ENCODE measurements around the gene TNKS2. TPM values are rescaled to one million over a fixed set of nuclear protein-coding genes. Genes with fewer than 3 reads are reported as not detected.

Gene TNKS2
- total RNA-seq, 1 donor from 2014 or later, result 53.4 TPM

- Histone ChIP-seq H4K20me1 (ENCODE audit: low read depth) (no peaks in the 10 kb centered on the region), H3K4me3 (no peak overlapping the region), H3K36me3 (no peaks in the 10 kb centered on the region), H3K9ac (no peak overlapping the region), H2AFZ (replicated peaks) (no peak overlapping the region), H3K27me3 (no peaks in the 10 kb centered on the region), H3F3A (ENCODE audit: low read depth) (peaks cover 5% of the 10 kb centered on the region), H3K27ac (no peak overlapping the region), H3K4me1 (no peaks in the 10 kb centered on the region), H3K9me3 (ENCODE audit: low read depth) (no peaks in the 10 kb centered on the region), H3K79me2 (ENCODE audit: low read depth) (no peaks in the 10 kb centered on the region), H3K4me2 (no peak overlapping the region)
- H3K27me3 Mint-ChIP-seq (ENCODE audit: insufficient read depth, low read depth), result peaks cover 2% of the 10 kb centered on the region
- no peaks in the 10 kb centered on the region for H3K36me3 Mint-ChIP-seq
- DNase-seq (ENCODE audit: low spot score), result no peak
- H3K27ac Mint-ChIP-seq, result no peak overlapping the region
- H3K4me1 Mint-ChIP-seq, result no peaks in the 10 kb centered on the region
- no peak overlapping the region for H3K4me3 Mint-ChIP-seq
- no peaks in the 10 kb centered on the region for H3K9me3 Mint-ChIP-seq
- TF ChIP-seq CTCF (IDR thresholded peaks at IDR 0.05) (no peak), EZH2 (IDR thresholded peaks at IDR 0.05) (no peak), EZH2phosphoT487 (IDR thresholded peaks at IDR 0.05) (no peak)
Measured at GRCh38 chr10:91771907-91772306, 26.3 kb upstream of the TNKS2 start.

GRCh38 chr10:91772461-91772860 is 25.8 kb upstream of the TNKS2 start:
- Histone ChIP-seq H3K9ac (no peak overlapping the region), H3K27ac (no peak overlapping the region), H3K4me2 (no peak overlapping the region), H2AFZ (replicated peaks) (no peak overlapping the region), H3K9me3 (ENCODE audit: low read depth) (no peaks in the 10 kb centered on the region), H3K79me2 (ENCODE audit: low read depth) (no peaks in the 10 kb centered on the region), H3K4me1 (no peaks in the 10 kb centered on the region), H3K4me3 (no peak overlapping the region), H3K36me3 (no peaks in the 10 kb centered on the region), H3K27me3 (no peaks in the 10 kb centered on the region), H3F3A (ENCODE audit: low read depth) (peaks cover 5% of the 10 kb centered on the region), H4K20me1 (ENCODE audit: low read depth) (no peaks in the 10 kb centered on the region)
- H3K27ac Mint-ChIP-seq, result no peak overlapping the region
- H3K4me3 Mint-ChIP-seq, result no peak overlapping the region
- H3K36me3 Mint-ChIP-seq, result no peaks in the 10 kb centered on the region
- TF ChIP-seq EZH2phosphoT487 (IDR thresholded peaks at IDR 0.05) (no peak), CTCF (IDR thresholded peaks at IDR 0.05) (no peak), EZH2 (IDR thresholded peaks at IDR 0.05) (no peak)
- DNase-seq (ENCODE audit: low spot score), result no peak
- H3K4me1 Mint-ChIP-seq, result no peaks in the 10 kb centered on the region
- no peaks in the 10 kb centered on the region for H3K9me3 Mint-ChIP-seq
- peaks cover 2% of the 10 kb centered on the region for H3K27me3 Mint-ChIP-seq (ENCODE audit: insufficient read depth, low read depth)

GRCh38 chr10:91772869-91773268 is 25.4 kb upstream of the TNKS2 start:
- peaks cover 2% of the 10 kb centered on the region for H3K27me3 Mint-ChIP-seq (ENCODE audit: insufficient read depth, low read depth)
- H3K79me2 ChIP-seq (ENCODE audit: low read depth), result no peaks in the 10 kb centered on the region
- TF ChIP-seq EZH2phosphoT487 (IDR thresholded peaks at IDR 0.05) (no peak), CTCF (IDR thresholded peaks at IDR 0.05) (no peak)
- H3K36me3 ChIP-seq, result no peaks in the 10 kb centered on the region
- H3K4me3 Mint-ChIP-seq, result no peak overlapping the region
- no peak overlapping the region for H2AFZ ChIP-seq (replicated peaks)
- H3K9me3 ChIP-seq (ENCODE audit: low read depth), result no peaks in the 10 kb centered on the region
- H4K20me1 ChIP-seq (ENCODE audit: low read depth), result no peaks in the 10 kb centered on the region
- H3K36me3 Mint-ChIP-seq, result no peaks in the 10 kb centered on the region
- no peaks in the 10 kb centered on the region for H3K27me3 ChIP-seq
- H3F3A ChIP-seq (ENCODE audit: low read depth), result peaks cover 5% of the 10 kb centered on the region
- DNase-seq (ENCODE audit: low spot score), result no peak
- no peak overlapping the region for H3K27ac Mint-ChIP-seq
- H3K4me3 ChIP-seq, result no peak overlapping the region
- H3K4me2 ChIP-seq, result no peak overlapping the region
- no peaks in the 10 kb centered on the region for H3K4me1 ChIP-seq
- no peak overlapping the region for H3K9ac ChIP-seq
- no peaks in the 10 kb centered on the region for H3K4me1 Mint-ChIP-seq
- H3K9me3 Mint-ChIP-seq, result no peaks in the 10 kb centered on the region
- no peak overlapping the region for H3K27ac ChIP-seq

All from neural progenitor cell (in vitro differentiated cells).